GM18526 (cell line): ENCODE results near the gene OSBP2.

ENCODE experiments used
- POLR2A ChIP-seq: IDR thresholded peaks from 3 replicates; pipeline ENCODE4 v1.6.1; 2011; ENCODE audit not compliant: insufficient read length; ENCODE audit errors: extremely low read depth

OSBP2 gene

DNA sequence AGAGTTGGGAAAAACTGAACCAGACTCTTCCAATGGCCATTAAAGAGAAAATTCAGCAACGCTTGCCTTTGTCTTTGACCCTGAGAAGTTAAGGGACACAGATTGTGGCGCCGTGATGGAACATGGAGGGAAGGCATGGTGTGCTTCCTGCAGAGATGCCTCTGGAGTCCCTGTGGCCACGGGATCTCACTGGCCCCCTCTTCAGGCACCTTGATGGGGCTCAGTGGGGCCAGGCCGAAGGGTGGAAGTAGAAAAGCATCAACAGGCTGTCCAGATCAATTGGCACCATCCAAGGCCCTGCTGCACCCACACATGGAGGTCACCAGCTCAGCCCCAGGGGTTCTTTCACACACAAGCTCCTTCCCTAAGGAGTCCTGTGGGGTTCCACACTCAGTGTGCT lies 231.0 kb downstream of the OSBP2 start:
- no peak for TF ChIP-seq POLR2A

GRCh38 chr22:30926706-30927105 lies 232.0 kb downstream of the OSBP2 start:
- no peak for TF ChIP-seq POLR2A

- TF ChIP-seq POLR2A, result no peak
These were observed 233.1 kb downstream of the OSBP2 start for GRCh38 chr22:30927806-30928205.

GRCh38 chr22:30928401-30928800 lies 233.7 kb downstream of the OSBP2 start:
- no peak for TF ChIP-seq POLR2A

GRCh38 chr22:30930228-30930627 lies 235.6 kb downstream of the OSBP2 start:
- no peak for TF ChIP-seq POLR2A

DNA sequence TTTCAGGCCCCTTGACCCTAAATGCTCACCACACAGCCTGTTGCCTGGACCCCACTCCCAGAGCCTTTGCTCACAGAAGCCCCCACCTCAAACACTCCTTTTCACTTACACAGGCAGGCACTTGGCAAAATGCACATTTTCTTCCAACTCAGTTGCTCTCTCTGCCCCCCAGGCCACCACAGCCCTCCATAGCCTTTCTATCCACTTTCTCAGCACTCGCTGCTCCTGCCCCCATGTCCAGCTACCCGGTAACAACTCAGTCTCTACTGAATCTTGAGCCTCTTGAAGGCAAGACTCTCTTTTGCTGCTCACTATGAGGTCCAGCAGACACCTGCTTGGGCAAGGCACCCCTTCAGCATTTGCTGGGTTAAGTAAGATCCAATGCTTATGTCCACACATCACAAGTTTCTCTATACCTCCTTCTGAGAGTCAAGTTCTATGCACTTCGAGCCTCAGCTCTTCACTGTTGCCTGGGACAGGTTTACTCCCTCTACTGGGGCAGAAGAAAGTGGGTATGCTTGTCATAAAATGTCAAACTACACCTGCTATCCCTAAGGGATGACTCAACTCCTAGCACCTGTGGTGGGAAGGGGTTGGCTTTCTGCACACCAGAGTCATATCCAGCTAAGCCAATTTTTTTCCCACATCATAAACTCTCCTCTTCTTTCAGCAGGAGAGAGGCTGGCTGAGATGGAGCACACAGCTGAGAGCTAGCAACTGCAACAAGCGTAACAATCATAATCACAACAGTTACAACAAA lies 237.0 kb downstream of the OSBP2 start:
- no peak for TF ChIP-seq POLR2A

DNA sequence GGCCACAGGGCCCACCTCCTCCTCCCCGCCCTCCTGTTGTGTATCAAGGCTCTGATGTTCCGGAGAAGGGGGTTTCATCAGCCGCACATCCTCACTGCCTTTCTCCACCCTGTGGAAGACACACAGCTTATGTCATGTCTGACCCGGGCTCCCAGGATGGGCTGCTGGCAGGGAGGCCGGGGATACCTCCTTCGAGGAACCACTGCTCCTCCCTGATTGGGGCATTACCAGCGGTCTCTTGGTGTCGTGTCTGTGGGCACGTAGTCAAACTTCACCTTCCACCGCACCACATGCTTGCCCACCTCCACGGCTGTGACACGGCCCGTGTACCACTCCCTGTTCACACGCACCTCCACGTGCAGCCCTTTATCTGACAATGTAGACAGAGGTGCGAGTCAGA lies 238.0 kb downstream of the OSBP2 start:
- TF ChIP-seq POLR2A, result no peak

- TF ChIP-seq POLR2A, result no peak
These were observed 238.8 kb downstream of the OSBP2 start for GRCh38 chr22:30933457-30933856.

DNA sequence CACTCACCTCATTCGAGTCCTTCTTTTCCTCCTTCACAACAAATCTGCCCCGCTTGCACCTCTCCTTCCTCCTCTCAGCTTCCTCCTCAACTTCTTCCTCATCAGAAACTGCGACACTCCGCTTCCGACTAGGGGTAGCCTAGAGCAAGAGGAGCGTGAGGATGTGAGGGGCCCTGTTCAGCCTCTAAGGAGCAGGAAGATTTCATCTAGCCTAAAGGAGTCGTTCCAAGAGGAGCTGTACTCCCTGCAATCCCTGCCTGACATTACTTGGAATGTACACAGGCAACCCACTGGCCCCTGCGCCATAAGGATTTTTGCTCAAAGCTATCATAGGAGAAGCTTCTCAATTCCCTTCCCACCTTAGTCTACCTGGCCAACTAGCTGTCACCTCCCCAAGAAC lies 239.4 kb downstream of the OSBP2 start:
- no peak for TF ChIP-seq POLR2A

- no peak for TF ChIP-seq POLR2A
These were observed 246.2 kb downstream of the OSBP2 start for GRCh38 chr22:30940685-30941362.

- no peak for TF ChIP-seq POLR2A
These were observed 246.7 kb downstream of the OSBP2 start for GRCh38 chr22:30941363-30941740.

DNA sequence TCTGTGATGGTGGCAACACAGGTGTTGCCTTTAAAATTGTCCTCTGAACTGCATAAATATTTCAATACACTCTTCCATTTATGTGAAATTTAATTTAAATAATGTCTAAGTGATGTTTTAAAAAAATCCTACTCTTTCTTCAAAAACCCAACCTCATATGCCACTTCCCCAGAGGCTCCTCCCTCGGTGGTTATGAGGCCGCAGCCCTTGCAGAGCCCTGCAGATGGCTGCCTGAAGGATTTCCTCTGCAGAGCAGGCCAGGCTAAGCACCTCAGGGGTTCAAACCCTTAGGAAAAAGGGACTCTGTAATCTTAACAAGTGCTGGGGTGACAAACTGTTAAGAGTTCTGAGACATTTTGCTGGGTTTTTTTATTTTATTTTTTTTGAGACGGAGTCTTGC lies 248.7 kb downstream of the OSBP2 start:
- TF ChIP-seq POLR2A, result no peak

DNA sequence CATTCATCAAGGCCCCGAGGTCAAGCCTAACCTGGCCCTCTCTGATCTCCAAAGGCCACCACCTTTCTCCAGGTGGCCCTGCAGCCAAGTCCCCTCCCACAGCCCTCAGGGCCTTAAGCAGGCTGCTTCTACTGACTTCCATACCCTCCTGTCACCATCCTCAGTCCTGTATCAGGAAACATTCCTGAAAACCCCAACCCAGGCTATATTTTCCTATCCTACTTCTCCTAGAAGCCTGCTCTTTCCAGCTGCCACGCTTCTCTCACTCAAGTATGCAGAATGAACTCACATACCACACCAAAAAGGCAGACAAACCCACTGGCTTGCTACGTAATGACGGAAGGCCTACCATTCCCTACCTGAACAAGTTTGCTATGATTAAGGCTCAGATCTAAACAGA lies 250.3 kb downstream of the OSBP2 start:
- no peak for TF ChIP-seq POLR2A

DNA sequence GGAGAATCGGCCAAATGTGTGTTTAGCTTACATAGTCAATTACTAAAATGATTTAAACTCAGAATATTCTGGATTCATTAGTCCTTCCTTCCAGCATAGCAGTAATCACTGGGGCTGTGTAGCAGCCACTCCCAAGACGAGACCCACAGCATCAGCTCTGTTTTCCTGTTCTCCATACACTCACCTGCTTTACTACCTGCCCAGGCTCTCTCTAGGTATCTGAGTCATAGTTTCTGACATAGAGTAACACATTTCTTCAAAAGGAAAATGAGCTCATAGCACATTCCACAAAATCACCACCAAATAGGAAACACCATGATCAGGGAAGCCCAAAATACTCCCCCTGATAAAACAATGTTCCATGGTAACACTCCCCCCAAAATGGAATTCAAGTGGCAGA lies 251.0 kb downstream of the OSBP2 start:
- TF ChIP-seq POLR2A, result no peak

DNA sequence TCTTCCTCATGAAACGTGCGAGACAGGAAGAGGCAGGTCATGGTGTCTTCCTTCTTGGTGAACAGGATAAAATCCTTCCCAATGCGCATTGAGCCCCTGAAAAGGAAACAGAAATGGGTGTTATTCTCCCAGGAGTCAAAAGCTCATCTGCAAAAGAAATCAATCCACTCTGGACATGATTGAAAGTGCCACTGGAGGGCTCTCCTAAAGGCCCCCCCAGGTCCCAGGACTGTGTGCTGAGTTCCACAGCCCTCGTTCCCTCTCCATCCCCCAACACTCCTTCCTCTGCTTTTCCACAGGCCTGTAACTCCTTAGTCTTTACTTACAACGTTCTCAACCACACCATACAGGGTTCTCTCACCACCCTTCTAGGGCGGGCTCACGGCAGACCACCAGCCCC lies 251.7 kb downstream of the OSBP2 start:
- TF ChIP-seq POLR2A, result no peak

DNA sequence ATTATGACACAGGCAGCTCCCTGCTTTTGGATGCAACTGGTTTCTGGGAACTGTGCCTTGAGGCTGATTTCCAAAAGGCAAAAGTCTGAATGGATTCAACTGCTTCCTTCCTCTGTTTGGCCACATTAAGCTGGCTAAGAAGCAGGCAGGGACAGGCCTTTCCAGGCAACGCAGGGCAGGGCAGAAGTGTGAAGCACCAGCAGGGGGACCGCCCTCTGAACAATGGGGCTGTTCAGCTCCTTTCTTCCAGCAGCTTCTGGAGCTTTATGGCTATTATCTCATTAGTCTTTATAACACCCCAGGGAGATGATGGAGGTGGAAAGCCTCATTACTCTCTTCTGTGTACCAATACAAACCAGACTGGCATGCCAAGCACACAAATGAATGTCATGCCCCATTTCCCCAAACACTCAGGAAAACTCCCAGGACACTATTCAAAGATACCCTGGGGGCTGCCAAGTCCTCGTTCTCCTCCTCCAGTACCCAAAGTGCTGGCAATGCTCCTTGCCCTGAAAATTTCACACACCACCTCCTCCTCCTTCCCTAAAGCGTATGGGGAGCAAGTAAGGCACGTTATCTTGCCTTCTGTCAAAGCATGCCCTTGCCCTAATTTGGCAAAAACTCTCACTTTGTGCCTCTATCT lies 252.6 kb downstream of the OSBP2 start:
- no peak for TF ChIP-seq POLR2A
